GM12878 (cell line): ENCODE measurements around the gene IRF6. TPM values are rescaled to one million over a fixed set of nuclear protein-coding genes. Genes with fewer than 3 reads are reported as not detected.

Source experiments
- BCL3 ChIP-seq: IDR thresholded peaks from 2 replicates; pipeline ENCODE4 v1.6.1; 2011; ENCODE audit warnings: borderline replicate concordance, low read depth, mild to moderate bottlenecking, moderate library complexity, low read length; ENCODE audit not compliant: insufficient read depth, poor library complexity, severe bottlenecking
- CBX5 ChIP-seq: sonication (generic); IDR thresholded peaks from 2 replicates; pipeline ENCODE4 v1.6.1; 2016; ENCODE audit warnings: low read depth, moderate library complexity, mild to moderate bottlenecking, inconsistent platforms
- CHD4 ChIP-seq: fragments of 200-600 bp; sonication (generic); IDR thresholded peaks from 2 replicates; pipeline ENCODE4 v1.6.1; 2016; ENCODE audit warnings: mild to moderate bottlenecking
- CUX1 ChIP-seq: IDR thresholded peaks from 2 replicates; pipeline ENCODE4 v1.6.1; 2012; ENCODE audit warnings: improper control_type of control experiment, low read depth, low read length; ENCODE audit not compliant: insufficient replicate concordance
- E2F4 ChIP-seq: IDR thresholded peaks from 2 replicates; pipeline ENCODE4 v1.6.1; 2012; ENCODE audit warnings: low read depth, low read length, improper control_type of control experiment
- E4F1 ChIP-seq: fragments of 450-650 bp; IDR thresholded peaks from 2 replicates; pipeline ENCODE4 v1.6.1; 2018; ENCODE audit warnings: borderline replicate concordance, mild to moderate bottlenecking; ENCODE audit not compliant: partially characterized antibody
- EED ChIP-seq: sonication (generic); IDR thresholded peaks from 2 replicates; pipeline ENCODE4 v1.6.1; 2016; ENCODE audit warnings: antibody characterized with exemption, low read depth
- EGR1 ChIP-seq, 2 experiments: IDR thresholded peaks; 1 replicate in 1 of 2; 2 replicates in 1 of 2; pipeline ENCODE4 v1.6.1; 2011 to 2012; ENCODE audit warnings: low read depth in 2 of 2, low read length in 2 of 2, borderline replicate concordance in 1 of 2, mild to moderate bottlenecking in 1 of 2, moderate library complexity in 1 of 2
- IRF3 ChIP-seq: fragments of 450-650 bp; IDR thresholded peaks from 2 replicates; pipeline ENCODE4 v1.6.1; 2014; ENCODE audit warnings: mild to moderate bottlenecking
- MXI1 ChIP-seq: fragments of 150-350 bp; IDR thresholded peaks from 2 replicates; pipeline ENCODE4 v1.6.1; 2011; ENCODE audit warnings: low read depth, mild to moderate bottlenecking, inconsistent platforms, low read length, improper control_type of control experiment
- POLR2AphosphoS5 ChIP-seq: IDR thresholded peaks from 2 replicates; pipeline ENCODE4 v1.6.1; 2011; ENCODE audit warnings: mild to moderate bottlenecking, low read length, inconsistent platforms
- RFX5 ChIP-seq: IDR thresholded peaks from 2 replicates; pipeline ENCODE4 v1.6.1; 2011; ENCODE audit warnings: low read depth, low read length, improper control_type of control experiment
- RUNX3 ChIP-seq: IDR thresholded peaks from 2 replicates; pipeline ENCODE4 v1.6.1; 2012; ENCODE audit warnings: low read length, inconsistent platforms
- SUPT20H ChIP-seq: IDR thresholded peaks from 2 replicates; pipeline ENCODE4 v1.6.1; 2011; ENCODE audit warnings: low read depth, mild to moderate bottlenecking, low read length, moderate library complexity, borderline replicate concordance; ENCODE audit not compliant: control insufficient read depth
- TCF3 ChIP-seq: IDR thresholded peaks from 2 replicates; pipeline ENCODE4 v1.6.1; 2012; ENCODE audit warnings: low read depth, mild to moderate bottlenecking, low read length, borderline replicate concordance; ENCODE audit not compliant: insufficient read depth
- ZNF217 ChIP-seq: fragments of 450-650 bp; IDR thresholded peaks from 2 replicates; pipeline ENCODE4 v1.6.1; 2017; ENCODE audit warnings: antibody characterized with exemption, mild to moderate bottlenecking
- ZNF274 ChIP-seq: IDR thresholded peaks from one replicate; pipeline ENCODE4 v1.8.0; 2011; ENCODE audit not compliant: insufficient read length, insufficient read depth
- polyA plus RNA-seq, 11 experiments: library from polyadenylated mRNA; depleted of rRNA in 4 of 11; unstranded in 6 of 11; stranded (reverse) in 5 of 11; fragments of >200 nt; fragmentation: Nextera tagmentation in 4 of 11; fragmentation: Illumina TruSeq in 1 of 11; extraction: Ambion mirVana in 4 of 11; extraction: Trizol in 1 of 11; gene quantifications; 1 replicate in 1 of 11; 2 replicates in 10 of 11; pipeline versions ENCODE4 v1.2.1 to v1.2.3, GENCODE V29; 2011 to 2016; ENCODE audit warnings: inconsistent platforms in 2 of 11, missing spikeins in 2 of 11, low read depth in 1 of 11
- total RNA-seq, 4 experiments: library from RNA; depleted of rRNA in 3 of 4; stranded (reverse); fragments of >200 nt in 3 of 4; fragmentation: Illumina TruSeq in 1 of 4; extraction: Trizol in 1 of 4; gene quantifications; 2 replicates each; pipeline versions ENCODE4 v1.2.1 to v1.2.3, GENCODE V29; 2013 to 2021

The IRF6 gene
- total and polyA plus RNA-seq, 10 of the 15 experiments (the other 5 are each of a cell fraction or from before 2014, with no cell fraction given): 0.04 to 0.50 (median 0.09) TPM; not detected in 1

- TF ChIP-seq CUX1 (no peak), RFX5 (no peak), TCF3 (0 out of 2 replicates have a peak, but pooled peaks have one; percentile 21), E2F4 (no peak), BCL3 (no peak), ZNF274 (no peak), CHD4 (no peak), IRF3 (no peak), POLR2AphosphoS5 (peak; percentile 81; the same call in 1 of the 2 replicates), ZNF217 (no peak), CBX5 (0 out of 2 replicates have a peak, but pooled peaks have one; percentile 33), EED (no peak), EGR1 (IDR thresholded peaks at IDR 0.05; ENCODE audit: borderline replicate concordance in 1 of 2, low read depth in 2 of 2, low read length in 2 of 2) (0 out of 3 replicates have a peak, but pooled peaks of 1 of the 2 experiments have one; percentile 31), MXI1 (peak; percentile 100), E4F1 (peak; percentile 100), RUNX3 (peak; percentile 88), SUPT20H (no peak)
These were observed 21.7 kb upstream of the IRF6 start, which contains the start of gene UTP25 (continued) for GRCh38 chr1:209827384-209828262.
